A673 (cell line): Measurements from ENCODE around the gene MCTS1.

Experiments used
- EZH2 ChIP-seq: fragments of 200-600 bp; sonication (generic); IDR thresholded peaks from 2 replicates; pipeline ENCODE4 v1.6.1; 2017; ENCODE audit warnings: borderline replicate concordance, low read depth, mild to moderate bottlenecking, mixed read lengths, antibody characterized with exemption, low read length; ENCODE audit not compliant: poor library complexity, severe bottlenecking
- TF ChIP-seq, protein P1 (sequence below): fragments of 300-800, 200-600 bp; sonication (generic); conservative IDR thresholded peaks from 2 replicates; pipeline ENCODE4 v1.5.1; 2017; ENCODE audit warnings: low read depth, mild to moderate bottlenecking, antibody characterized with exemption, low read length, moderate library complexity, mixed read lengths

DNA sequence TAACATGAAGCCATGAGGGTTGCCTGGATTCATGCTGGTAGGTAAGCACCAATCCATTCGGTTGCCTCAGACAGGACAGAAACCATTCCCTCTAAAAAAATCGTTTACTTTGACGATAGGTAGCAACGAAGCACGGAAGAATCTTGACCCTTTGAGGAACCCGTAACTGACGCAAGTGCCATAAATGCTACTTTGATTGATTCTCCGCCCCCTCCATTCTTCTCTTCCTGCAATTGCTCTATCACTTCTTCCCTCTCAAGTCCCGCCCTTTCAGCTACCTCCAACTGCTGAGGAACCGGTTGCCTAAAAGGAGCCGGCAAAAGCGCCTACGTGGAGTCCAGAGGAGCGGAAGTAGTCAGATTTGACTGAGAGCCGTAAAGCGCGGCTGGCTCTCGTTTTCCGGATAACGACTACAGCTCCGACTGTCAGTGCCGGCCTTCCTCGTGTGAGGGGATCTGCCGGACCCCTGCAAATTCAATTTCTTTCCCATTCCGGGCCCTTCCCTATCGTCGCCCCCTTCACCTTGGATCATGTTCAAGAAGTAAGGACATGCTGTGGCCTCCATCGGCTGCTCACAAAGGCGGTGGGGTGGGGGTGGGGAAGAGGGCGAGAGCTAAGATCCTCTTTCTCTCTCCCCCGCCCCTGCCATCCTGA, at the start of gene MCTS1:
- TF ChIP-seq, protein P1, sequence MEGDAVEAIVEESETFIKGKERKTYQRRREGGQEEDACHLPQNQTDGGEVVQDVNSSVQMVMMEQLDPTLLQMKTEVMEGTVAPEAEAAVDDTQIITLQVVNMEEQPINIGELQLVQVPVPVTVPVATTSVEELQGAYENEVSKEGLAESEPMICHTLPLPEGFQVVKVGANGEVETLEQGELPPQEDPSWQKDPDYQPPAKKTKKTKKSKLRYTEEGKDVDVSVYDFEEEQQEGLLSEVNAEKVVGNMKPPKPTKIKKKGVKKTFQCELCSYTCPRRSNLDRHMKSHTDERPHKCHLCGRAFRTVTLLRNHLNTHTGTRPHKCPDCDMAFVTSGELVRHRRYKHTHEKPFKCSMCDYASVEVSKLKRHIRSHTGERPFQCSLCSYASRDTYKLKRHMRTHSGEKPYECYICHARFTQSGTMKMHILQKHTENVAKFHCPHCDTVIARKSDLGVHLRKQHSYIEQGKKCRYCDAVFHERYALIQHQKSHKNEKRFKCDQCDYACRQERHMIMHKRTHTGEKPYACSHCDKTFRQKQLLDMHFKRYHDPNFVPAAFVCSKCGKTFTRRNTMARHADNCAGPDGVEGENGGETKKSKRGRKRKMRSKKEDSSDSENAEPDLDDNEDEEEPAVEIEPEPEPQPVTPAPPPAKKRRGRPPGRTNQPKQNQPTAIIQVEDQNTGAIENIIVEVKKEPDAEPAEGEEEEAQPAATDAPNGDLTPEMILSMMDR, result no peak
- TF ChIP-seq EZH2, result no peak
